Neural cell (in vitro differentiated cells): ENCODE measurements around the gene RBBP6.

ENCODE experiments used
- CTCF ChIP-seq: fragments of 450-650 bp; IDR thresholded peaks from 2 replicates; pipeline ENCODE4 v1.5.1; 2014; ENCODE audit warnings: antibody characterized with exemption, mild to moderate bottlenecking, moderate library complexity; ENCODE audit not compliant: poor library complexity, severe bottlenecking
- EP300 ChIP-seq: fragments of 450-650 bp; conservative IDR thresholded peaks from 2 replicates; pipeline ENCODE4 v1.6.1; 2014; ENCODE audit warnings: antibody characterized with exemption, mild to moderate bottlenecking, moderate library complexity; ENCODE audit not compliant: poor library complexity, severe bottlenecking
- EZH2 ChIP-seq: fragments of 200-600, 300-800 bp; shearing (Covaris generic), sonication (generic); IDR thresholded peaks from 2 replicates; pipeline ENCODE4 v1.6.1; 2014; ENCODE audit warnings: antibody characterized with exemption, low read length, borderline replicate concordance, mild to moderate bottlenecking; ENCODE audit not compliant: insufficient read depth, poor library complexity, severe bottlenecking
- MXI1 ChIP-seq: fragments of 450-650 bp; conservative IDR thresholded peaks from 2 replicates; pipeline ENCODE4 v1.6.1; 2014; ENCODE audit warnings: antibody characterized with exemption, mild to moderate bottlenecking; ENCODE audit not compliant: poor library complexity, severe bottlenecking
- POLR2AphosphoS5 ChIP-seq: IDR thresholded peaks from 2 replicates; pipeline ENCODE4 v1.6.1; 2012
- REST ChIP-seq: IDR thresholded peaks from 2 replicates; pipeline ENCODE4 v1.6.1; 2012; ENCODE audit warnings: borderline replicate concordance
- SMC3 ChIP-seq: fragments of 450-650 bp; conservative IDR thresholded peaks from 2 replicates; pipeline ENCODE4 v1.6.1; 2014; ENCODE audit warnings: antibody characterized with exemption, mild to moderate bottlenecking, moderate library complexity; ENCODE audit not compliant: poor library complexity

GRCh38 chr16:24573141-24573540 is 33.8 kb downstream of the RBBP6 start:
- TF ChIP-seq CTCF: no peak
- no peak for TF ChIP-seq MXI1
- no peak for TF ChIP-seq EZH2
- no peak for TF ChIP-seq SMC3
- no peak for TF ChIP-seq POLR2AphosphoS5
- no peak for TF ChIP-seq EP300
- no peak for TF ChIP-seq REST
